NCI-H1105 (cell line): ENCODE results near the gene INPP4A.

ENCODE experiments used
- DNase-seq: peaks from one replicate; lab custom pipeline; 2025; lab: John Stamatoyannopoulos, UW

Gene INPP4A

DNA sequence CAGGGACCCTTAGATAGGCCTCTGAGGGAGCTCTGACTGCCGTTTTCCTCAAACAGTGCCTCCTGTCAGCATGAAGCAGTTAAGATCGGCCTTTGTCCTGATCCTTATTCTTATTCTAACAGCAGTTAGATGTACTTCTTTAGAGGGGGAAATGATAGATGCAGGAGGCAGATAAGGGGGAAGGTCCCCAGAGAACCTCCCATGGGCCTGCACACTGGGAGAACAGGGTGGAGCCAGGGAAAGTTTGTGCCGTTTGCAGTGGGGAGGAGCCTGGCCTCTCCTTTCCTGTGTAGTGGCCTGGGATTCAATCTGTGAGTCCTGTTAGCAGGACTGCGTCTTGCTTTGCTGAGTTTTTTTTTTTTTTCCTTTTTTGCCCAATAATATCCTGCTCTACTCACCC, 7.9 kb upstream of the INPP4A start:
- DNase-seq: no peak

DNA sequence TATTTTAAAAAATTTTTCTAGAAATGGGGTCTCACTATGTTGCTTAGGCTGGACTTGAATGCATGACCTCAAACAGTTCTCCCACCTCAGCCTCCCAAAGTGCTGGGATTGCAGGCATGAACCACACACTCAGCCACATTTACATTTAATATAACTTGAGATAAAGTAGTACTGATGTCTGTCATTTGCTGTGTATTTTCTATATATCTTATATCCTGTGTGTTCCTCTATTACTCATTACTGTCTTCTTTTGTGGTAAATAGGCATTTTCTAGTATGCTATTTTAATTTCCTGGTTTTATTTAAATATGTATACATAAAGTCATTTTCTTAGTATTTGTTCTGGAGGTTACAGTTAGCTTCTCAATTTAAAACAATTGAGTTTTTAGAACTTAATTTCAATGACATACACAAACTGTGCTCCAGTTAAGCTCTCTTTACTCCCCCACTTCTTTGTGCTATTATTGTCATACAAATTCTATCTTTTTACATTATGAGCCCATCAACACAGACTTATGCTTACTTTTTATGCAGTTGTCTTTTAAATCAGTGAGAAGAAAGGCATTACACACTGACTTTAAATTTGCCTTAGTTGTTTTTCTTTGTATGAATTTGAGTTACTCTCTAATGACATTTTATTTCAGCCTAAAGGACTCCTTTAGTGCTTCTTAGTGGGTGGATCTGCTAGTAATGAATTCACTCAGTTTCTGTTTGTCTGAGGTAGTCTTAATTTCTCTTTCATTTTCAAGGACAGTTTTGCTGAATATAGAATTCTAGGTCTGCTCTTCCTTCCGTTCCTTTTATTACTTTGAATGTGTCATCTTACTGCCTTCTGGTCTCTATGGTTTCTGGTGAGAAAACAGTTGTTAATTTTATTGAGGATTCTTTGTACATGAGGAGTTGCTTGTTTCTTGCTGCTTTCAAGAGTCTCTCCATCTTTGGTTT, 6.2 kb upstream of the INPP4A start:
- DNase-seq: no peak

DNA sequence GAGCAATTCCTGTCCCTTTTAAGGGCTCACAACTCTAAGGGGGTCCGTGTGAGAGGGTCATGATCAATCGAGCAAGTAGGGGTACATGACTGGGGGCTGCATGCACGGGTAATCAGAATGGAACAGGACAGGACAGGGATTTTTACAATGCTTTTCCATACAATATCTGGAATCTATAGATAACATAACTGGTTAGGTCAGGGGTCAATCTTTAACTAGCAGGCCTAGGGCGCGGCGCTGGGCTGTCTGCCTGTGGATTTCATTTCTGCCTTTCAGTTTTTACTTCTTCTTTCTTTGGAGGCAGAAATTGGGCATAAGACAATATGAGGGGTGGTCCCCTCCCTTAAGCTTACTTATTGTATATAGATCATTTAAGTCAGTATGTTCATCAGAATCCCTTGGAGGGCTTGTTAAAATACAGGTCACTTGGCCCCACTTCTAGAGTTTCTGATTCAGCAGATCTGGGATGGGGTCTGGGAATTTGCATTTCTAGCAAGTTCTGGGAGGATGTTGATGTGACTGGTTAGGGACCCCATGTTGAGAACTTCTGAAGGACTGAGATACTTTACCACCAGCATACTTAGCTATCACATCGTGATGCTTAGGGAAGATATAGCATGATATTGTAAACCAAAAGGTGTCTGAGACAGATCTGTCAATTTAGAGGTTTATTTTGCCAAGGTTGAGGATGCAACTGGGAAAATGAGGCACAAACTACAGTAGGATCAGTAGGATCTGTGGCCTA, 2.8 kb upstream of the INPP4A start:
- no peak for DNase-seq

DNA sequence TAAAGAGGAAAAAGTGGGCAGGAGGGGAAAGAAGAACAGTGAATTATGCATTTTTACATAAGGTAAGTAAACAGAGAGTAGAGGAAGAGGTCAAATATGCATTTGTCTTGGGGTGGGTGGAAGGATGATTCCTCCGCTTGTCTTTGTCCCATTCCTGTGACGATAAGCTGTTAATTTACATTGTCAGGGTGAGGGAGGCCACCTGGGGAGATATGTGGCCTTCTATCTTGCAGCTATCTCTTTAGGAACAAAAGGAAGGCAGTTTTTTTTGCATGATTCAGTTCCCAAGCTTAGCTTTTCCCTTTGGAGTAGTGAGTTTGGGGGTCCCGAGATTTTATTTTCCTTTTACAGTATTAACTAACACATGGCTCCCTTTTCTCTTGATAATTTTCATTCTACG, 2.2 kb upstream of the INPP4A start:
- no peak for DNase-seq

DNA sequence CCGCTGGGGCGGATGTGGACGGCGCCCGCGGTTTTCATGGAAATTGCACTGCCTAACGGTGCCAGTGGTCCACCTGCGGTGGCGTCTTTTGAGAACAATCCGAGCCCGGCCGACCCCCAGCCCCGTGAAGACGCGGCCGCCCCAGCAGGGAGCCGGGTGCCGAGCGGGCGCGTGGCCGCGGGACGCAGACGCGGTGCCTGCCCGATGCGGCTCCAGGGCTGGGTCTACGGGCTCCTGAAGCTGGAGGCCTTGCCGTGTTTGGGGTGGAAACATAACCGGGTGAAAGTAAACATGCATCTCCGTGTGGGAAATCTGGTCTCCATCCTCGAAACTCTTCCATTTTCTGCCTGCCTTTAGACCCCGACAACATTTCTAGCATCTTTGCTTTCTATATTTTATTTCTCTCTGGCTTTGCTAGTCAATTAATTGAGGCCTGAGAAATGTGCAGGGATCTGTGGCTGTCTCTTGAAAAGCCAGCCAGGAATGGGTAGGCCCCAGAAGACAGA, 572 bp downstream of the INPP4A start:
- DNase-seq: no peak

DNA sequence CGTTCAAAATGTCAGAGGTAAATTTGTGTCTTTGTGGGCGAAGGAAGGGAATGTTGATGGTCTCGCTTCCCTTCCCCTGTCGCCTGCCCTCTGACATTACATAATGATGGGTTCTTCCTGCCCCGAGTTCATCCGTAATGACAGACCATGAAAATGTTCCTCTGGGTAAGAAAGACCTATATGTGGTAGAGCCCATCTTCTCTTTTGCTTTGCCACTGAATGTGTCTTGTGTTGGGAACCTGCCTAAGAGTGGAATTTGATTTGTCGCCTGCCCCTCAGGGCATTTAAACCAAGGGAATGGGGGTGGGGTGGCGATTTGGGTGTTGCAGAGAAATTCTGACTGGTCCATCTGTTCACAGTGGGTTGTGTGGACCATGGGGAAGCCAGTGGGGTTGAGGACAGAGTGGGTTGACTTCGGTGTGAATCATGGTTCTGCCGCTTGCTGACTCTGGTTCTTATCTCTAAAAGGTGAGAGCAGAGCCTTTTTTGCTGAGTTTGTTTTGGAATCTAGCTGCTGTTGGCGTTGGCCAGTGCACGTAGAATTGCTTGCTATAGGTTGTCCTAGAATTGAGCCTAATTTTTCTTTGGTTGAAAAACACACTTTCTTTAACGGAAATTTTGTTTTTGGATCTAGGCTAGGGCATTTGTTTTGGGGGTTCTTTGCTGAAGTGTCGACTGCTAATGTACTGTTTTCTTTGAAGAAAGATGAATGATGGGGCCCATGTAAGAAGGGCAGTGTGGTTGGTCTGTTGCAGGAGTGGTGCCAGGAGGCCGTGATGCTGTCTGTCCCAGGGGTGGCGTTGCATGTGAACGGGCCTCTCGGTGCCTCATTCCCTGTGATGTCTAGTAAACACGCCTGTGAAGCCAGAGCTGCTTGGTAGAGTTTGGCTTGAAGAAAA, 1.3 kb downstream of the INPP4A start:
- DNase-seq: no peak

DNA sequence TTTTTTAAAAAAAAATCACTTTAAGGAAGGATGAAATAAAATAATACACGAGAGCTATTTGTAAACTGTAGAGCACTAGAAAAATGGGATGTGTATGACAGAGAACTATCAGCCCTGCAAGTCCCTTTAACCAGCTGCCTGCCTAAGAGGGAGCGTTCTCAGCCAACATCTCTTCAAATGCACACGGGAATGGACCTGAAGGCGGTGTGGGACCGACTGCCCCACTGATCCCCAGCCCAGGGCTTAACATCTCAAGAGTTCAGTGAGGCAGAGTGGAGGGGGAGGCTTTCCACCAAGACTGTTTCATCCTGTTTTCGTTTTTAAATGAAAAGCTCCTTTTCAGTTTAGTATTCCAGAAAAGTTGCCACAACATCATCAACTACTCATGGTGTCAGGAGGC, 2.2 kb downstream of the INPP4A start:
- DNase-seq: no peak

DNA sequence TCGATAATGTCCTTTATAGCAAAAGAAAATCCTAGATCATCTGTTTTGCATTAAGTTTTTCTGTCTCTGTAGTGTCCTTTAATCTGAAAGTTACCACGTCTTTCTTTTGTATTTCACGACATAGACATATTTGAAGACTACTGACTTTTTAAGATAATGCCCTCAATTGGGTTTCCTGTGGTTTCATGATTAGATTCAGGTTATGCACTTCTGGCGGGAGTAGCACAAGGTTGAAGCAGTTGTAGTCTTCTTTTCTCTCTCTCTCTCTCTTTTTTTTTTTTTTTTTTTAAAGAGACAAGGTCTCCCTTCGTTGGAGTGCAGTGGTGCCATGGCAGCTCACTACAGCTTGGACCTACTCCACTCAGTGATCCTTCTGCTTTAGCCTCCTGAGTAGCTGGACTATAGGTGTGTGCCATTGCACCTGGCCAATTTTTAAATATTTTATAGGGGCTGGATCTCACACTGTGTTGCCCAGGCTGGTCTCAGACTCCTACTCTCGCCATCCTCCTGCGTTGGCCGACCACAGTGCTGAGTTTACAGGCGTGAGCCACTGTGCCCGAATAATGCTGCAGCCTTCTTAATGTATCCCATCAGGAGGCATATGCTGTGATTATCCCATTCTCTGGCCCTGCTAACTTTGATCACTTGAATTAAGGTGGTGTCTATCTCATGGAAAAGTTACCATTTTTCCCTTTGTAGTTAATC, 3.9 kb downstream of the INPP4A start:
- no peak for DNase-seq

DNA sequence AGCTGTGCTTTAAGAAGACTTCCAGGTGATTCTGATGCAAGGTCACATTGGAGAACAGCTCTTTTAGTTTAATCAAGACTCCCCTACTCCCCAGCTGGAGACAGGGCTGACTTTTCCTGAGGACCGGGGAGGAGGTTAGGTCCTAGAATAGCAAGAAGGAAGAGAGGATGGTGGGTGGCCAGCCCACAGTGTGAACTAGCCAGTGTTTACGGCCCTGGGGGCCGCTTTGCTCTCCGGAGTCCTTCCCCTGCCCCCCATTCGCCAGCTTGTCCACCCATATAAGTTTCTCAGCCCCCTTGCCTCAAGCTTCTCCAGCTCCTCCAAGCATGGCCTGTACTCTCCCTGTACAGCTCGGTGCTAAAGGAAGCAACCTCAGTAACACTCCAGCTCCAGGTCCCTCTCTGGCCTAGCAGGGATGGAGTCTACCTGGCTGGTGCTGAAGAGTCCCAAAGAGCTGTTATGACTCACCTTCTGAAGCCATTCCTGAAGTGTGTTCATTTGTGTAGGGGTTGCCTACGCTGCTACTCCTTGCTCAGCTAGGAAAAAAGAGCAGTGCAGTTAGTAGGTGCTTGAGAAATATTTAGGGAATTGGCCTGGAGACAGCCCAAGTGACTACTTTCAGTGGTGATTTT, 7.9 kb downstream of the INPP4A start:
- no peak for DNase-seq

DNA sequence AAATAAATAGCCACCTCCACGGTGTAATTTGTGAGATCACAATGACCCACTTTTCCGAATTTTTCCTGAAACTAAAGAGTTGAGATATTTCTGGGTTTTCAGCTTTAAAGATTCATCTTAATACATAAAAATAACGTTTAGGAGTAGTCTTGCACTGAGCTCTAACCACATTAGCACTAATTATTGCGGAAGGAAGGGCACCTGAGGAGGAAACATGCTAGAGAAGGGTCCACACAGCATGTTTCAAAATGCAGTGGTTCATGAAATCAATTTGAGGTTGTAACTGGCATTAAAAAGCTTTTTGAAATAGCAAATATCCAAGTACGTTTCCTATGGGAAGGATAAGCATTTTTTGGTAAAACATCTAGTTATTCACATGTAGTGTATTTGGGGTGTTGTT, 8.4 kb downstream of the INPP4A start:
- DNase-seq: no peak

DNA sequence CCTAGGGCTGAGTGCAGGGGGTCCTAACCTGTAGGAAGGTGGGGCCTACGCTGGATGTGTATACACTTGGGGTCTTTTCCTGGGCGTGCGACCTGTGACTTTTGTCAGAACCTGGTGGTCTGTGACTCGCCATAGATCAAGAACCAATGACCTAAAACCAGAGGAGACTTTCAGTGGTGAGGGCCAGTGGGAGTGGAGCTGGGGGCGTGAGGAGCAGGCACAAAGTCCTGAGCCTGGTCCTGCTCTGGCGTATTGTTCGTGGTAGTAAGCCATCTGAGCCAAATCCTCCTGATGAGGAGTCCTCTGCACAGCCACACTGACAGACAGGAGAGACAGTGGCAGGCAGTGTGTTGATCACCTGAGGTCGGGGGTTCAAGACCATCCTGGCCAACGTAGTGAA, 8.9 kb downstream of the INPP4A start:
- no peak for DNase-seq

DNA sequence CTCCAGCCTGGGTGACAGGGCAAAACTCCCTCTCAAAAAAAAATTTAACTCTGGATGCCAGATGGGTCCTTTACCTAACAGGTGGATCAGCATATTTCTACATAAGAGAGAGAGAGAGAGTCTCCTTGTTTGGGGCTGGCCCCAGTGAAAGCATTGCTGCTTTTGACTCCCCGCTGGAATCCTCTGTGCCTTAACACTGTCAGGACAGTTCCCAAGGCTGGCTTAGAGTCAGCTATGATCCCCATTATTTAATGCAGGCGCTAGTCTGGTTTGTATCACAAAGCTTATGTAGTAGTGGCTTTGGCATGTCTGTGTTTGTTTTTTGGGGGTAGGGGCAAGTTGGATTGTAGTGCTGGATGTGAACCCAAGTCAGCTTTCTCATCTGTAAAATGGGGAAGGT, 9.4 kb downstream of the INPP4A start:
- no peak for DNase-seq

DNA sequence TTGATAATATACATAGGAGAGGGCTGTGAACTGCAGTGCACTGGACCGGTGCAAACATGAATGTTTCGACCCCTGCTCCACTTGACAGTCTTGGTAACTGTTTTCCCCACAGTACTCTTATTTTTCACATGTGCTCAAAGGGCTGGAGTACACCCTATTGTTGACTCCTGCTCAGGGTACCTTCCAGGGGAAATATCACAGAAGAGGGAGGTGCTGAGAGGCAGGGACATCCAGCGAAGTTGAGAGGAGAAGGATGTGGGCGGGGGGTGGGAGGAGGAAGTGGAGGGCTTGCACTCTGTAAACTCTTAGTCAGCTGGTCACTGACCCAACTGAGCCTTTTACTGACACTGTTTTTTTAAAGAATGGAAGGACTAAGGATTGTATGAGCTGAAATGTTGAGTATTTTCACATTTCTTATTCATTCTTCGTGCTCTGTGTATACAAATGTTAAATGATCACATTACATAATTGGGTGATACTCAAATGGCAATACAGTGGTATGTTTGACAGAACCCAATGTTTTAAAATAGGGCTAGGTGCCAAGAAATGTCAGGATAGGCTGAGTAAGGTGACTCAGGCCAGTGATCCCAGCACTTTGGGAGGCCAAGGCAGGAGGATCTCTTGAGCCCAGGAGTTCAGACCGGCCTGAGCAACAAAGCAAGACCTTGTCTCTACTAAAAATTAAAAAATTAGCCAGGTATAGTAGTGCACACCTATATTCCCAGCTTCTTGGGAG, 10.0 kb downstream of the INPP4A start:
- no peak for DNase-seq

DNA sequence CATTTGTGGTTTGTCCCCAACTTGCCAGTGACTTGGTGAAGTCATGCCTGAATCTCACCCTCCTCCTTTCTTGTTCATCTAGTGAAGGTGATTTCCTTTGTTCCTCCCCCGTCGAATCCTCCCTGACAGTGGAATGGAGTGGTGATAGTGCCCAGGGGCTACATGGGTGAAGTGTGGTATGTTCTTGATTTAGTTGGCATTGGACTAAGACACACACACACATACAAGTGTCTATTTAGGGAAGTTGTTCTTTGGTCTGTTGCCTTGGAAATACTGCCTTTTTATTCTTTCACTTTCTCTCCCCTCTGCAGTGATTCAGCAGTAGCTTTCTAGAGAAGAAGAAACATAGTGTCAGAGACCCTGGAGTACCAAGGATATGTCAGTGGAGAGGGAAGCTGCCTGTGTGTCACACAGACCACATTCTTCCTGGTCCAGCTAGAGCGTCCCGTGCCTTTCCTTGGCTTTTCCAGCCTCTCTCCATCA, 10.9 kb downstream of the INPP4A start:
- DNase-seq: no peak

DNA sequence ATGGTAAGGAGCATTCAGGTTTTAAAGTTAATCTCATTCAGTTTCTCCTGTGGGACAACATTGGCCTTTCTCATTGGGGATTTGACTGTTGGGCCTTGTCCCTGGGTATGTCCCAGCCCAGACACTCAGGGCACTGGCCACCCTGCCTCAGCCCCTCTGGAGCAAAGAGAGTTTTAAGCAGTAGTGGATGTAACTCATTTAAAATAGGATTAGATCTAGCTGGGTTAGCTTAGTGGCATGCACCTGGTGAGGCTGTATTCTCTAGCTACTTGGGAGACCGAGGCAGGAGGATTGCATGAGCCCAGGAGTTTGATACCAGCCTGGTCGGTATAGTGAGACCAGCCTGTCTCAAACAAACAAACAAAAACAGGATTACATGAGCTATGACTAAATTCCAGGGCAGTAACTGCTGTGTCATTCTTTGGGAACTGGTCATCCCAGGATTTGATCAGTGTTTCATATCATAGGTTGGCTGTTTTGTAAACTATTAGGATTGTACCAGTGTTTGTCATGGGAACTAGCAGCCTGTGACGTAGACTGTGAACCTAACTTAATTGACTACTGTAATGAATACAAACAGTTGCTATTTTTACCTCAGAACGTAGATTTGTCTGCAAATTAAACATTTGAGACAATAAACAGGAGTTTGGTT, 12.5 kb downstream of the INPP4A start:
- no peak for DNase-seq

DNA sequence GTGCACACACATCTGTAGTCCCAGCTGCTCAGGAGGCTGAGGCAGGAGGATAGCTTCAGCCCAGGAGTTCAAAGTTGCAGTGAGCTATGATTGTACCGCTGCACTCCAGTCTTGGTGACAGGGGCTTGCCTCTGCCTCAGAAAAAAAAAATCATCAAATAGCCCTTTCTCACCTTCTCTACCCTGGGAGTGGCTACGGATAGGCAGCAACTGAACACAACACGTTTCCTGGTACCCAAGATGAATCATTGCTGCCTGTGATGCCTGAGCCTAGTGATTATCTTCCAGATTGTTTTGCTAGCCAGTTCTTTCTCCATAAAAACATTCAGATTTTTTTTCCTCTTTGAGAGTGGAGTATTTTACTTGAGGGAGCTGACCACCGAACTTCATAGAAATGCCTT, 13.5 kb downstream of the INPP4A start:
- no peak for DNase-seq

DNA sequence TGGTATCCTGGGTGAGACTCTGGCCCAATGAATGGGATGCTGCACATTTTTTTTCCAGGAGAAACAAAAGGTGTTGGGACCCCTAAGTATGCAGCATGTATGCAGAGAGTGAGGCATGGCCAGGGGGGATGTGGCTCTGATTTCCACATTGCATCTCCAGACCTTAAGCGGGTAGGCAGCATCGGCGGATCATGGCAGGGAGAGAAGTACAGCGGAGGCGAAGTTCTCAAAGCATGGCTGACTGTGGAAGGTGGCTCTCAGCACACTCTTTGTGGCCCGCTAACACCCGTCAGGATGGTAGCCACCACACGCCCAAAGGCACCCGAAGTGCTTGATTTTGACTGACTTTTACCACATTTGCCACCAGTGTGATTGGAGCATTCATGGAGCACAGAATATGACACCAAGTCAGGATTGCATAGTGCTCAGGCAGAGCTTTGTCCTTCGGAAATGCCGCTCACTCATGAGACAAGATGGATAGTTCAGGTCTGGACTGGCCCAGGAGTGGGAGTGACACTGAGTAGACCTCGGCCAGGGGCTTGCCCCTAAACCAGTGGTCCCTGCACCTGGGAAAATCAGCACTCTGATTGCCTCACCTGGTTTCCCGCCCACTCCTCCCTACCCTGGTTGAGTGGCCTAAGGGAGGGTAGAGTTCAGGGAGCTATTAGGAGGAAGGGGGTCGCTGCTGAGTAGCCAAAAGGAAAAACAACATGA, 14.2 kb downstream of the INPP4A start:
- no peak for DNase-seq

DNA sequence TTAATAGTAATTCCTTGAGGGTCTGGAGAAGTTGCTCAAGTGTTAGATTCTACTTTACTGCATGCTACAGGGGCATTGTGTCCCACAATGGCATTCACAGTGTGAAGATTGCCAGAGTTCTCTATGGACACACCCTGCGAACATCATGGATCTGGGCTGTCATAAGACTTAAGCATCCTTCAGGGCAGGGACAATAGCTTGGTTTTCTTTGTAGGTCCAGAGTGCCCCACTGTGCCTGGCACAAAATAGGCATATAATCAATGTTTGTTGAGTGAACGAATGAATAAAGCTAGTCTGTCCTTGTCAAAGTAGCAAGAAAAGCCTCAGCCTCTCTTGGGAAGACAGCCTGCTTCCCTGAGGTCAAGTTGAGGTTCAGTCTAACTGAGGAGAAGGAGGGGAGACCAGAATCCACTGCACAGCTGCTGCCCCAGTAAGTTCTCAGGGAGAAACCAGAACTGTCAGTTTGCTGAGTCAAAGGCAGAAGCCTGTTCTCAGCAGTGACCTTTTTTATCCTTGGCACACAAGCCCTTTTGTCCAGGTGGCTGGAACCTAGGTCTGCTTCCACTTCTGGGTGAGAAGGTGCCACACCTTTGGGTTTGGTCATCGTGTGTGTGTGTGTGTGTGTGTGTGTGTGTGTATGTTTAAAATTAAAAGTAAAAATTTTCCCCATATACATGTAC, 15.0 kb downstream of the INPP4A start:
- DNase-seq: no peak
